HCT116 (cell line): ENCODE measurements around the gene PSD. TPM values are rescaled to one million over a fixed set of nuclear protein-coding genes. Genes with fewer than 3 reads are reported as not detected.
A peak's percentile ranks its signal among the peaks of the same experiment; 100 is the strongest.

Experiments used
- ATAC-seq: fragments of 200-7000 bp; cut with Tn5 transposase; 2 replicates; pipeline ENCODE4 v1.9.1; 2020; ENCODE audit warnings: mild to moderate bottlenecking, moderate library complexity
- BruUV-seq: library from RNA; stranded (reverse); fragments of 400-500 nt; replicated peaks from 2 replicates; lab custom pipeline; 2021; lab: Mats Ljungman, UMichigan
- CTCF ChIA-PET: fragments of 300-600 bp; sonication (Branson Sonifier 250); formaldehyde crosslinking; loops from one replicate; lab custom pipeline; 2021; ENCODE audit warnings: antibody characterized with exemption; lab: Charles Lee
- POLR2A ChIA-PET: fragments of 300-600, 350-600 bp; sonication (Branson Sonifier 250); formaldehyde crosslinking; loops from one replicate; lab custom pipeline; 2021; ENCODE audit warnings: antibody characterized with exemption; lab: Charles Lee
- RAD21 ChIA-PET, 2 experiments: fragments of 300-600 bp; sonication (Branson Sonifier 250); formaldehyde crosslinking; loops; one replicate each; lab custom pipeline; 2023; ENCODE audit warnings: low total read pairs in 2 of 2; ENCODE audit not compliant: uncharacterized antibody in 2 of 2, unreplicated experiment in 2 of 2, low non-redundant PET in 1 of 2; lab: Charles Lee
- DNase-seq: peaks from one replicate; pipeline ENCODE4 v3.0.0-alpha.2; 2010; ENCODE audit warnings: low read depth, low spot score
- H2AFZ ChIP-seq: fragments of 200-600 bp; shearing (Covaris generic), sonication (generic); 2 replicates; pipeline ENCODE4 v1.6.1; 2017; ENCODE audit warnings: low read depth, mixed run types, mixed read lengths, antibody characterized with exemption, low read length; ENCODE audit not compliant: poor library complexity, severe bottlenecking
- H3K27ac ChIP-seq: 2 replicates; pipeline ENCODE4 v1.5.1; 2012; ENCODE audit warnings: low read depth, low read length
- H3K27me3 ChIP-seq: fragments of 200-600 bp; sonication (generic); 2 replicates; pipeline ENCODE4 v1.6.1; 2016; ENCODE audit warnings: mixed run types, low read length, mixed read lengths; ENCODE audit not compliant: insufficient read depth
- H3K36me3 ChIP-seq, 2 experiments: fragments of 200-500 bp in 1 of 2; fragments of 200-600 bp in 1 of 2; sonication (Bioruptor generic) in 1 of 2; sonication (generic) in 1 of 2; 2 replicates each; pipeline versions ENCODE4 v1.5.1 to v1.6.1; 2014 to 2016; ENCODE audit warnings: low read length in 2 of 2, inconsistent platforms in 1 of 2, mixed read lengths in 1 of 2, mixed run types in 1 of 2; ENCODE audit not compliant: insufficient read depth in 2 of 2, control insufficient read depth in 1 of 2
- H3K4me1 ChIP-seq, 2 experiments: fragments of 200-600 bp in 1 of 2; sonication (generic) in 1 of 2; 2 replicates each; pipeline versions ENCODE4 v1.5.1 to v1.6.1; 2012 to 2017; ENCODE audit warnings: low read length in 2 of 2, inconsistent platforms in 1 of 2, mild to moderate bottlenecking in 1 of 2, mixed read lengths in 1 of 2, mixed run types in 1 of 2, moderate library complexity in 1 of 2; ENCODE audit not compliant: insufficient read depth in 2 of 2, control insufficient read depth in 1 of 2
- H3K4me2 ChIP-seq: fragments of 200-600 bp; sonication (generic); 2 replicates; pipeline ENCODE4 v1.6.1; 2017; ENCODE audit warnings: mixed run types, low read length, mixed read lengths
- H3K4me3 ChIP-seq, 2 experiments: fragments of 200-600 bp in 1 of 2; sonication (generic) in 1 of 2; replicated peaks in 1 of 2; 2 replicates each; pipeline ENCODE4 v1.5.1; 2011 to 2016; ENCODE audit warnings: low read length in 2 of 2, control low read depth in 1 of 2, low read depth in 1 of 2, mild to moderate bottlenecking in 1 of 2, mixed read lengths in 1 of 2, mixed run types in 1 of 2
- H3K79me2 ChIP-seq: fragments of 200-600 bp; sonication (generic); 2 replicates; pipeline ENCODE4 v1.6.1; 2017; ENCODE audit warnings: mild to moderate bottlenecking, mixed run types, low read length, moderate library complexity, mixed read lengths; ENCODE audit not compliant: insufficient read depth
- H3K9ac ChIP-seq: fragments of 200-600 bp; sonication (generic); 2 replicates; pipeline ENCODE4 v1.6.1; 2016; ENCODE audit warnings: low read length, mixed read lengths
- H3K9me2 ChIP-seq: fragments of 200-600 bp; sonication (generic), shearing (Covaris generic); 2 replicates; pipeline ENCODE4 v1.6.1; 2017; ENCODE audit warnings: mixed run types, mild to moderate bottlenecking, moderate library complexity; ENCODE audit not compliant: insufficient read depth
- H3K9me3 ChIP-seq, 2 experiments: fragments of 200-500 bp in 1 of 2; fragments of 200-600 bp in 1 of 2; sonication (Bioruptor generic) in 1 of 2; sonication (generic) in 1 of 2; 2 replicates each; pipeline ENCODE4 v1.6.1; 2014 to 2017; ENCODE audit warnings: low read length in 2 of 2, mixed read lengths in 2 of 2, inconsistent platforms in 1 of 2, low read depth in 1 of 2, mild to moderate bottlenecking in 1 of 2, mixed run types in 1 of 2, moderate library complexity in 1 of 2; ENCODE audit not compliant: control insufficient read depth in 1 of 2, insufficient read depth in 1 of 2
- H4K20me1 ChIP-seq: fragments of 200-600 bp; sonication (generic), shearing (Covaris generic); 2 replicates; pipeline ENCODE4 v1.6.1; 2017; ENCODE audit warnings: mixed run types, mild to moderate bottlenecking, moderate library complexity; ENCODE audit not compliant: insufficient read depth
- CEBPB ChIP-seq: IDR thresholded peaks from 2 replicates; pipeline ENCODE4 v1.6.1; 2012; ENCODE audit warnings: low read depth
- ELF1 ChIP-seq: IDR thresholded peaks from 2 replicates; pipeline ENCODE4 v1.6.1; 2012; ENCODE audit warnings: low read depth, borderline replicate concordance
- EZH2 ChIP-seq: fragments of 200-600 bp; sonication (generic); IDR thresholded peaks from 2 replicates; pipeline ENCODE4 v1.6.1; 2017; ENCODE audit warnings: antibody characterized with exemption, mixed run types
- JUND ChIP-seq: IDR thresholded peaks from 2 replicates; pipeline ENCODE4 v1.6.1; 2012
- MAX ChIP-seq: IDR thresholded peaks from 2 replicates; pipeline ENCODE4 v1.6.1; 2012
- POLR2A ChIP-seq: IDR thresholded peaks from 2 replicates; pipeline ENCODE4 v1.7.0; 2011; ENCODE audit warnings: borderline replicate concordance; ENCODE audit not compliant: insufficient read depth, insufficient read length; ENCODE audit errors: extremely low read depth
- POLR2AphosphoS5 ChIP-seq: IDR thresholded peaks from 2 replicates; pipeline ENCODE4 v1.6.1; 2011; ENCODE audit warnings: mild to moderate bottlenecking, low read depth, low read length, moderate library complexity
- SIN3A ChIP-seq: IDR thresholded peaks from 2 replicates; pipeline ENCODE4 v1.6.1; 2012; ENCODE audit warnings: low read depth
- SP1 ChIP-seq: IDR thresholded peaks from 2 replicates; pipeline ENCODE4 v1.6.1; 2012; ENCODE audit warnings: low read depth
- SRF ChIP-seq: IDR thresholded peaks from 2 replicates; pipeline ENCODE4 v1.6.1; 2012; ENCODE audit warnings: low read depth
- ZNF274 ChIP-seq: fragments of 200-500 bp; sonication (Bioruptor generic); IDR thresholded peaks from 2 replicates; pipeline ENCODE4 v1.6.1; 2014; ENCODE audit warnings: mild to moderate bottlenecking, low read depth, low read length, inconsistent platforms
- intact Hi-C: fragments of 100-400 bp; cut with micrococcal nuclease; formaldehyde crosslinking; loops from 2 replicates; pipeline ENCODE4 v1.10.0; 2022
- total RNA-seq: library from RNA; stranded (reverse); gene quantifications from one replicate; pipeline ENCODE4 v1.2.1, GENCODE V29; 2021; ENCODE audit not compliant: unreplicated experiment
- TF ChIP-seq, protein P1 (sequence below): IDR thresholded peaks from 2 replicates; pipeline ENCODE4 v1.6.1; 2011; ENCODE audit warnings: mild to moderate bottlenecking, low read length, moderate library complexity; ENCODE audit not compliant: insufficient replicate concordance; ENCODE audit errors: extremely low read depth
- TF ChIP-seq, protein P2 (sequence below): IDR thresholded peaks from 2 replicates; pipeline ENCODE4 v1.6.1; 2012; ENCODE audit warnings: low read depth
- TF ChIP-seq, protein P3 (sequence below), 3 experiments: fragments of 200-600 bp in 1 of 3; sonication (generic) in 1 of 3; IDR thresholded peaks in 2 of 3; conservative IDR thresholded peaks in 1 of 3; 2 replicates each; pipeline ENCODE4 v1.5.1; 2012 to 2017; ENCODE audit warnings: low read depth in 2 of 3, low read length in 2 of 3, antibody characterized with exemption in 1 of 3, borderline replicate concordance in 1 of 3, control low read depth in 1 of 3, mild to moderate bottlenecking in 1 of 3, mixed read lengths in 1 of 3, mixed run types in 1 of 3, moderate library complexity in 1 of 3; ENCODE audit not compliant: insufficient read depth in 1 of 3

Gene PSD
- total RNA-seq, 1 experiment from 2014 or later, result 9.7 TPM

- DNase-seq (no peak), ATAC-seq (no peak)
- Histone ChIP-seq H3K9me2 (no peaks in the 10 kb centered on the region), H3K27ac (peak overlapping the region; percentile 26; the same call in 1 of the 2 replicates), H3K4me2 (0 out of 2 replicates have a peak overlapping the region, but pooled peaks have one; percentile 3), H2AFZ (no peak overlapping the region), H3K9me3 (no peaks in the 10 kb centered on the region), H3K4me1 (peaks cover 16 to 53% of the 10 kb centered on the region in 2 experiments), H4K20me1 (no peaks in the 10 kb centered on the region), H3K36me3 (peaks cover 4 to 15% of the 10 kb centered on the region in 2 experiments; a peak in 2 of 4 replicates), H3K79me2 (no peaks in the 10 kb centered on the region), H3K9ac (no peak overlapping the region), H3K27me3 (no peaks in the 10 kb centered on the region), H3K4me3 (no peak overlapping the region)
- no TSS peak for BruUV-seq
- intact Hi-C loops, result no loop called here
- ChIA-PET POLR2A (interaction anchor here (1.1 to 3.2 kb wide), 3 partner anchors 7 to 234 kb away, joined by 3 to 14 read pairs (median 8); partner anchors contain the start of gene NFKB2), RAD21 (interaction anchor here (0.9 to 2.0 kb wide), 4 partner anchors 60 to 234 kb away, joined by 3 to 9 read pairs (median 5); no protein-coding TSS in a partner anchor), CTCF (interaction anchor here (0.6 to 3.5 kb wide), 20 partner anchors 8 to 288 kb away, joined by 3 to 41 read pairs (median 4); partner anchors contain the start of genes ACTR1A, CUEDC2, FBXL15 and GBF1)
- TF ChIP-seq EZH2 (no peak), SRF (no peak), POLR2AphosphoS5 (no peak), MAX (no peak), JUND (no peak), POLR2A (no peak), ELF1 (no peak), SP1 (no peak), ZNF274 (no peak), CEBPB (no peak), SIN3A (no peak)
- TF ChIP-seq, protein P1, sequence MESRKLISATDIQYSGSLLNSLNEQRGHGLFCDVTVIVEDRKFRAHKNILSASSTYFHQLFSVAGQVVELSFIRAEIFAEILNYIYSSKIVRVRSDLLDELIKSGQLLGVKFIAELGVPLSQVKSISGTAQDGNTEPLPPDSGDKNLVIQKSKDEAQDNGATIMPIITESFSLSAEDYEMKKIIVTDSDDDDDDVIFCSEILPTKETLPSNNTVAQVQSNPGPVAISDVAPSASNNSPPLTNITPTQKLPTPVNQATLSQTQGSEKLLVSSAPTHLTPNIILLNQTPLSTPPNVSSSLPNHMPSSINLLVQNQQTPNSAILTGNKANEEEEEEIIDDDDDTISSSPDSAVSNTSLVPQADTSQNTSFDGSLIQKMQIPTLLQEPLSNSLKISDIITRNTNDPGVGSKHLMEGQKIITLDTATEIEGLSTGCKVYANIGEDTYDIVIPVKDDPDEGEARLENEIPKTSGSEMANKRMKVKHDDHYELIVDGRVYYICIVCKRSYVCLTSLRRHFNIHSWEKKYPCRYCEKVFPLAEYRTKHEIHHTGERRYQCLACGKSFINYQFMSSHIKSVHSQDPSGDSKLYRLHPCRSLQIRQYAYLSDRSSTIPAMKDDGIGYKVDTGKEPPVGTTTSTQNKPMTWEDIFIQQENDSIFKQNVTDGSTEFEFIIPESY, result no peak
- TF ChIP-seq, protein P2, sequence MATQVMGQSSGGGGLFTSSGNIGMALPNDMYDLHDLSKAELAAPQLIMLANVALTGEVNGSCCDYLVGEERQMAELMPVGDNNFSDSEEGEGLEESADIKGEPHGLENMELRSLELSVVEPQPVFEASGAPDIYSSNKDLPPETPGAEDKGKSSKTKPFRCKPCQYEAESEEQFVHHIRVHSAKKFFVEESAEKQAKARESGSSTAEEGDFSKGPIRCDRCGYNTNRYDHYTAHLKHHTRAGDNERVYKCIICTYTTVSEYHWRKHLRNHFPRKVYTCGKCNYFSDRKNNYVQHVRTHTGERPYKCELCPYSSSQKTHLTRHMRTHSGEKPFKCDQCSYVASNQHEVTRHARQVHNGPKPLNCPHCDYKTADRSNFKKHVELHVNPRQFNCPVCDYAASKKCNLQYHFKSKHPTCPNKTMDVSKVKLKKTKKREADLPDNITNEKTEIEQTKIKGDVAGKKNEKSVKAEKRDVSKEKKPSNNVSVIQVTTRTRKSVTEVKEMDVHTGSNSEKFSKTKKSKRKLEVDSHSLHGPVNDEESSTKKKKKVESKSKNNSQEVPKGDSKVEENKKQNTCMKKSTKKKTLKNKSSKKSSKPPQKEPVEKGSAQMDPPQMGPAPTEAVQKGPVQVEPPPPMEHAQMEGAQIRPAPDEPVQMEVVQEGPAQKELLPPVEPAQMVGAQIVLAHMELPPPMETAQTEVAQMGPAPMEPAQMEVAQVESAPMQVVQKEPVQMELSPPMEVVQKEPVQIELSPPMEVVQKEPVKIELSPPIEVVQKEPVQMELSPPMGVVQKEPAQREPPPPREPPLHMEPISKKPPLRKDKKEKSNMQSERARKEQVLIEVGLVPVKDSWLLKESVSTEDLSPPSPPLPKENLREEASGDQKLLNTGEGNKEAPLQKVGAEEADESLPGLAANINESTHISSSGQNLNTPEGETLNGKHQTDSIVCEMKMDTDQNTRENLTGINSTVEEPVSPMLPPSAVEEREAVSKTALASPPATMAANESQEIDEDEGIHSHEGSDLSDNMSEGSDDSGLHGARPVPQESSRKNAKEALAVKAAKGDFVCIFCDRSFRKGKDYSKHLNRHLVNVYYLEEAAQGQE, result no peak
- TF ChIP-seq, protein P3, sequence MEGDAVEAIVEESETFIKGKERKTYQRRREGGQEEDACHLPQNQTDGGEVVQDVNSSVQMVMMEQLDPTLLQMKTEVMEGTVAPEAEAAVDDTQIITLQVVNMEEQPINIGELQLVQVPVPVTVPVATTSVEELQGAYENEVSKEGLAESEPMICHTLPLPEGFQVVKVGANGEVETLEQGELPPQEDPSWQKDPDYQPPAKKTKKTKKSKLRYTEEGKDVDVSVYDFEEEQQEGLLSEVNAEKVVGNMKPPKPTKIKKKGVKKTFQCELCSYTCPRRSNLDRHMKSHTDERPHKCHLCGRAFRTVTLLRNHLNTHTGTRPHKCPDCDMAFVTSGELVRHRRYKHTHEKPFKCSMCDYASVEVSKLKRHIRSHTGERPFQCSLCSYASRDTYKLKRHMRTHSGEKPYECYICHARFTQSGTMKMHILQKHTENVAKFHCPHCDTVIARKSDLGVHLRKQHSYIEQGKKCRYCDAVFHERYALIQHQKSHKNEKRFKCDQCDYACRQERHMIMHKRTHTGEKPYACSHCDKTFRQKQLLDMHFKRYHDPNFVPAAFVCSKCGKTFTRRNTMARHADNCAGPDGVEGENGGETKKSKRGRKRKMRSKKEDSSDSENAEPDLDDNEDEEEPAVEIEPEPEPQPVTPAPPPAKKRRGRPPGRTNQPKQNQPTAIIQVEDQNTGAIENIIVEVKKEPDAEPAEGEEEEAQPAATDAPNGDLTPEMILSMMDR (IDR thresholded peaks at IDR 0.05 in 2 of 3, conservative IDR thresholded peaks at IDR 0.05 in 1 of 3; ENCODE audit: borderline replicate concordance in 1 of 3, insufficient read depth in 1 of 3, low read depth in 2 of 3, low read length in 2 of 3), result no peak
Observed at GRCh38 chr10:102403115-102403514, 15.5 kb downstream of the PSD start.
